GM12892 (cell line): ENCODE results near the gene PIP5KL1.

Experiments used
- POLR2A ChIP-seq: IDR thresholded peaks from 2 replicates; pipeline ENCODE4 v1.6.1; 2011; ENCODE audit warnings: low read depth, low read length, control low read depth
- POLR2AphosphoS5 ChIP-seq: IDR thresholded peaks from 2 replicates; pipeline ENCODE4 v1.6.1; 2011; ENCODE audit warnings: low read depth, low read length, control low read depth

DNA sequence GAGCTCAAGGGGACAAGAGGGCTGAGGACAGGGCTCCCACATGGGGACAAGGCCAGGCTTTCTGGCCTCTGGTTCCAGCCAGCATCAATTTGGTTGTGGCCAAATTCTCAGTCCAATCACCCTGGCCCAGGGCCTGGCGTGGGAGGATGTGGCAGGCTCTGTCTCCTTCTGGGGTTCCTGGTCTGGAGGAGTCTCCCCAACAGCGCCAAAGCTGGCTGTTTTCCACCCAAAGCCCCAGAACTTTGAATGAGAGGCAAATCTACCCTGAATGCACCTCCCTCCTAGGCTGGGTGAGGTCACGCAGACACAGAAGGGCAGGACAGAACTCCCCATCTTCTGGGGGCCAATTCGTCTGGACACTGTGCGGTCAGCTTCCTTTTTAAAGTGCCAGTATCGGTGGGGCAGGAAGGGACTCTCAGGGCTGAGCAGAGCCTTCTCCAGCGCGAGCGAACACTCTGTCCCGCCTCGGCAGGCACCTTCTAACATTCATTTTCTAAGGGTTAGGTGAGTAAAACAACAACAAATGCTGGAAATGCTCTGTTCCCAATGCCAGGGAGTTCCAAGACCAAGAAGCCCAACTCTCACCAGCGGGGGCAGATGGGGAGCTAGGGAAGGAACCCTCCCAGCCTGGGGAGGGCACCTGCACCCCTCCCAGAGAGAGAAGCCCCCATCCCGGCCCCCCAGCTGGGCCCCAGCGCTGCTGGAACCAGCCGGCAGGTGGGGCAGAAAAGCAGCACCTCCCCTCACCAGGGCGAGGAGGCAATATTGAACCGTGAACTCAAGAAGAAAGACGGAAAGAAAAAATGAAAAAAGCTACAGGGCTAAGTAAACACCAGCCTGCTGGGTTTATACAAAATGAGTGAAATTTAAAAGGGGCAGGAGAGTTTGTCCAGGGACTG lies 10.7 kb upstream of the PIP5KL1 start:
- no peak for TF ChIP-seq POLR2A
- no peak for TF ChIP-seq POLR2AphosphoS5
